HG02623 (cell line): ENCODE measurements around the gene GPHB5.
"Not testable (repeated sequence)": the region's sequence is repeated elsewhere in the genome, so short reads cannot be mapped to it uniquely, and the experiment has no call there.

Source experiments
- ATAC-seq: cut with Tn5 transposase; IDR thresholded peaks from one replicate; pipeline ENCODE4 v1.9.1; 2021; ENCODE audit warnings: moderate library complexity; ENCODE audit not compliant: unreplicated experiment

Gene GPHB5

GRCh38 chr14:63318835-63319234, at the start of gene GPHB5:
Gene GPHB5 (minus strand): TSS chr14:63318935. CDS start chr14:63317849, 1,086 bp downstream.
- no peak for ATAC-seq

GRCh38 chr14:63367742-63368364, 49.1 kb upstream of the GPHB5 start:
- ATAC-seq: no peak

GRCh38 chr14:63362389-63362819, 43.7 kb upstream of the GPHB5 start:
- no peak for ATAC-seq

GRCh38 chr14:63361790-63362189, 43.1 kb upstream of the GPHB5 start:
- no peak for ATAC-seq

GRCh38 chr14:63357841-63358240, 39.1 kb upstream of the GPHB5 start:
- ATAC-seq: no peak

GRCh38 chr14:63345826-63346225, 27.1 kb upstream of the GPHB5 start:
- ATAC-seq: no peak

GRCh38 chr14:63344336-63344735, 25.6 kb upstream of the GPHB5 start:
- ATAC-seq: no peak

- no peak for ATAC-seq
These were observed 25.1 kb upstream of the GPHB5 start for GRCh38 chr14:63343878-63344277.

GRCh38 chr14:63342371-63342770, 23.6 kb upstream of the GPHB5 start:
- no peak for ATAC-seq

GRCh38 chr14:63328787-63329737, 10.3 kb upstream of the GPHB5 start:
- ATAC-seq: no peak

GRCh38 chr14:63326840-63327239, 8.1 kb upstream of the GPHB5 start:
- no peak for ATAC-seq

- ATAC-seq: no peak
These were observed 4.3 kb upstream of the GPHB5 start for GRCh38 chr14:63322897-63323573.

- ATAC-seq: no peak
These were observed 3.7 kb upstream of the GPHB5 start for GRCh38 chr14:63322472-63322871.

- ATAC-seq: no peak
These were observed 9.9 kb downstream of the GPHB5 start for GRCh38 chr14:63308723-63309317.

GRCh38 chr14:63304429-63304828, 14.3 kb downstream of the GPHB5 start:
- not testable (repeated sequence) for ATAC-seq

- no peak for ATAC-seq
These were observed 16.7 kb downstream of the GPHB5 start for GRCh38 chr14:63301891-63302534.

- ATAC-seq: no peak
These were observed 17.9 kb downstream of the GPHB5 start for GRCh38 chr14:63300854-63301253.

- no peak for ATAC-seq
These were observed 19.2 kb downstream of the GPHB5 start for GRCh38 chr14:63299351-63300110.

- no peak for ATAC-seq
These were observed 21.2 kb downstream of the GPHB5 start for GRCh38 chr14:63297372-63298063.
